K562 (cell line): ENCODE results near the gene C6orf163. TPM values are rescaled to one million over a fixed set of nuclear protein-coding genes. Genes with fewer than 3 reads are reported as not detected.

ENCODE experiments used
- ATAC-seq: fragments of 200-7000 bp; cut with Tn5 transposase; 3 replicates; pipeline ENCODE4 v1.9.1; 2020; ENCODE audit warnings: moderate library complexity
- BruUV-seq: library from RNA; stranded (reverse); fragments of 400-500 nt; replicated peaks from 2 replicates; lab custom pipeline; 2021; lab: Mats Ljungman, UMichigan
- CTCF ChIA-PET: fragments of 300-600 bp; formaldehyde crosslinking; extraction: SDS; loops from one replicate; lab custom pipeline; 2021; ENCODE audit warnings: low intra/inter-chr PET ratio; lab: Yijun Ruan, JAX
- POLR2A ChIA-PET: fragments of 300-600, 350-650 bp; sonication (Branson Sonifier 250); formaldehyde crosslinking; extraction: SDS; loops from one replicate; lab custom pipeline; 2021; ENCODE audit warnings: antibody characterized with exemption, inconsistent platforms; lab: Yijun Ruan, JAX
- DNase-seq, 4 experiments: peaks; one replicate each; pipeline versions ENCODE4 v3.0.0 to v3.0.0-alpha.2; 2011 to 2018; ENCODE audit warnings: low spot score in 3 of 4, mixed read lengths in 3 of 4; ENCODE audit errors: extremely low read depth in 1 of 4
- FAIRE-seq: peaks from 2 replicates; lab custom pipeline; 2011; peaks lifted over from hg19 to GRCh38; lab: Jason Lieb, UNC
- H2AFZ ChIP-seq: 2 replicates; pipeline ENCODE4 v1.6.0; 2011; ENCODE audit warnings: low read depth, low read length, control low read depth, inconsistent platforms
- H3K27ac ChIP-seq: fragments of 200-600 bp; 3 replicates; pipeline ENCODE4 v1.8.0; 2011; ENCODE audit warnings: low read depth, mild to moderate bottlenecking, control low read depth, inconsistent platforms, low read length, moderate library complexity, mixed read lengths; ENCODE audit errors: extremely low read depth
- H3K27me3 ChIP-seq, 2 experiments: fragments of 300-600 bp in 1 of 2; 2 replicates in 1 of 2; 3 replicates in 1 of 2; pipeline versions ENCODE4 v1.6.0 to v1.8.0; 2011; ENCODE audit warnings: inconsistent platforms in 2 of 2, low read length in 2 of 2, mild to moderate bottlenecking in 1 of 2, mixed read lengths in 1 of 2, moderate library complexity in 1 of 2; ENCODE audit not compliant: control insufficient read depth in 2 of 2, insufficient read depth in 2 of 2
- H3K36me3 ChIP-seq: fragments of 300-600 bp; 3 replicates; pipeline ENCODE4 v1.8.0; 2011; ENCODE audit warnings: mild to moderate bottlenecking, low read length, inconsistent platforms; ENCODE audit not compliant: control insufficient read depth, insufficient read depth
- H3K4me1 ChIP-seq, 2 experiments: fragments of 200-600 bp in 1 of 2; replicated peaks in 1 of 2; 2 replicates in 1 of 2; 3 replicates in 1 of 2; pipeline versions ENCODE4 v1.5.1 to v1.8.0; 2011; ENCODE audit warnings: inconsistent platforms in 2 of 2, low read length in 2 of 2, mild to moderate bottlenecking in 1 of 2, mixed read lengths in 1 of 2, moderate library complexity in 1 of 2; ENCODE audit not compliant: control insufficient read depth in 2 of 2, insufficient read depth in 2 of 2
- H3K4me2 ChIP-seq: 2 replicates; pipeline ENCODE4 v1.6.1; 2011; ENCODE audit warnings: low read length, control low read depth, inconsistent platforms, mixed read lengths; ENCODE audit not compliant: insufficient read depth
- H3K4me3 ChIP-seq: fragments of 200-600 bp; sonication (generic), shearing (Covaris generic); 2 replicates; pipeline ENCODE4 v1.5.1; 2016; ENCODE audit warnings: control low read depth, inconsistent platforms
- H3K79me2 ChIP-seq: fragments of 200-600 bp; 3 replicates; pipeline ENCODE4 v1.8.0; 2011; ENCODE audit warnings: low read length, inconsistent platforms; ENCODE audit not compliant: control insufficient read depth, insufficient read depth
- H3K9ac ChIP-seq, 2 experiments: 2 replicates each; pipeline versions ENCODE4 v1.6.0 to v1.6.1; 2011; ENCODE audit warnings: low read depth in 2 of 2, low read length in 2 of 2, control low read depth in 1 of 2, inconsistent platforms in 1 of 2, mild to moderate bottlenecking in 1 of 2, mixed read lengths in 1 of 2; ENCODE audit not compliant: insufficient read depth in 1 of 2
- H3K9me1 ChIP-seq: one replicate; pipeline ENCODE4 v1.6.0; 2011; ENCODE audit warnings: inconsistent platforms, mild to moderate bottlenecking, low read length, moderate library complexity; ENCODE audit not compliant: control insufficient read depth, insufficient read depth
- H3K9me3 ChIP-seq: replicated peaks from 2 replicates; pipeline ENCODE4 v1.5.1; 2011; ENCODE audit warnings: low read depth, low read length, inconsistent platforms; ENCODE audit not compliant: control insufficient read depth, insufficient read depth
- H4K20me1 ChIP-seq: replicated peaks from 2 replicates; pipeline ENCODE4 v1.6.1; 2011; ENCODE audit warnings: low read length, inconsistent platforms, mixed read lengths; ENCODE audit not compliant: control insufficient read depth, insufficient read depth
- GTF2A2 ChIP-seq: IDR thresholded peaks from 2 replicates; pipeline ENCODE4 v1.6.1; 2016; ENCODE audit warnings: mild to moderate bottlenecking, missing genetic modification characterization, missing compliant biosample characterization
- JUN ChIP-seq, 2 experiments: sonication (generic) in 1 of 2; formaldehyde crosslinking in 1 of 2; IDR thresholded peaks; 2 replicates each; pipeline versions ENCODE4 v1.6.1 to v1.8.0; 2012 to 2022; ENCODE audit warnings: borderline replicate concordance in 2 of 2, mild to moderate bottlenecking in 2 of 2, improper control_type of control experiment in 1 of 2, low read depth in 1 of 2, low read length in 1 of 2, missing genetic modification reagents in 1 of 2
- RBM25 ChIP-seq: fragments of 200-400 bp; formaldehyde crosslinking; IDR thresholded peaks from 2 replicates; pipeline ENCODE4 v1.6.1; 2018; ENCODE audit warnings: low read length, low read depth, moderate library complexity; ENCODE audit not compliant: severe bottlenecking
- ZNF146 ChIP-seq: IDR thresholded peaks from one replicate; pipeline ENCODE4 v1.6.1; 2018; ENCODE audit warnings: missing compliant biosample characterization; ENCODE audit not compliant: unreplicated experiment
- ZNF224 ChIP-seq: sonication (generic); formaldehyde crosslinking; IDR thresholded peaks from 2 replicates; pipeline ENCODE4 v1.8.0; 2022; ENCODE audit warnings: mild to moderate bottlenecking, missing genetic modification reagents
- WGBS: fragments of 100-300 bp; shearing (Covaris generic); methylation state at CpG from one replicate; pipeline ENCODE4 v1.1.6; 2016; ENCODE audit warnings: low coverage, mixed read lengths; ENCODE audit not compliant: insufficient coverage; ENCODE audit errors: missing lambda C conversion rate; 5-methylcytosine and 5-hydroxymethylcytosine counted together
- in situ Hi-C: fragments of 300-500 bp; cut with MboI; formaldehyde crosslinking; loops from 4 replicates; pipeline ENCODE4 v1.15.0; 2018; ENCODE audit warnings: inconsistent platforms, mixed read lengths
- intact Hi-C: fragments of 100-400 bp; cut with micrococcal nuclease; formaldehyde crosslinking; loops from 2 replicates; pipeline ENCODE4 v1.14.2; 2022
- polyA plus RNA-seq, 8 experiments: library from polyadenylated mRNA; depleted of rRNA in 4 of 8; stranded (reverse) in 5 of 8; unstranded in 3 of 8; fragments of >200 nt; fragmentation: Nextera tagmentation in 2 of 8; fragmentation: Illumina TruSeq in 1 of 8; extraction: Ambion mirVana in 2 of 8; extraction: Trizol in 1 of 8; gene quantifications; 2 replicates each; pipeline versions ENCODE4 v1.2.1 to v1.2.3, GENCODE V29; 2011 to 2014; ENCODE audit warnings: inconsistent platforms in 1 of 8, missing spikeins in 1 of 8
- total RNA-seq, 7 experiments: library from RNA; depleted of rRNA in 6 of 7; stranded (reverse); fragments of >200 nt in 6 of 7; fragmentation: Illumina TruSeq in 2 of 7; extraction: Trizol in 2 of 7; gene quantifications; 2 replicates each; pipeline versions ENCODE4 v1.2.1 to v1.2.3, GENCODE V29; 2011 to 2021; ENCODE audit warnings: low replicate concordance in 1 of 7
- TF ChIP-seq, protein P1 (sequence below): fragments of 450-650 bp; IDR thresholded peaks from 2 replicates; pipeline ENCODE4 v1.6.1; 2016; ENCODE audit warnings: missing biosample characterization, missing genetic modification characterization

The C6orf163 gene
- total and polyA plus RNA-seq, 9 of the 15 experiments (the other 6 are each of a cell fraction or from before 2014, with no cell fraction given) = 0.67 to 4.7 (median 1.5) TPM

DNA sequence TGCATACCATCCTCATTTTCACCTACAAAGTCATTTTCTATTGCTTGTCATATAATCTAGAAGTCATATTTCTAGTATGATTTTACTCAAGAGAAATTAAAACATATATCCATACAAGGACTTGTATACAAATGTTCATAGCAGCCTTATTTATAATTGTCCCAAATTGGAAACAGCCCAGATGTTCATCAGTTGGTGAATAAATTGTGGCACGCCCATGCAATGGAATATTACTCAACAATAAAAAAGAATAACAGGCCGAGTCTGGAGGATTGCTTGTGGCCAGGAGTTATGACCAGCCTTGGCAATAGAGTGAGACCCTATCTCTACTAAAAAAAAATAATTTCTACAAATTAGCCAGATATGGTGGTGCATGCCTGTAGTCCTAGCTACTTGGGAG, 28.8 kb downstream of the C6orf163 start:
- H2AFZ ChIP-seq = no peak overlapping the region
- no peaks in the 10 kb centered on the region for H3K9me1 ChIP-seq
- DNase-seq = no peak
- peaks cover 3% of the 10 kb centered on the region; the same call in 1 of the 2 replicates for H3K9me3 ChIP-seq
- ChIA-PET CTCF (interaction anchor here (1.1 kb wide), 1 partner anchor 20 kb away, joined by 3 read pairs; no protein-coding TSS in a partner anchor), POLR2A (no interaction called here)
- 66% methylated on average over 2 of the region's 2 CpGs for WGBS
- no peak overlapping the region for H3K4me3 ChIP-seq
- H3K4me2 ChIP-seq = no peak overlapping the region
- intact Hi-C loops = no loop called here
- H3K79me2 ChIP-seq = no peaks in the 10 kb centered on the region
- no peak overlapping the region for H3K9ac ChIP-seq
- in situ Hi-C loops = no loop called here
- H3K36me3 ChIP-seq = no peaks in the 10 kb centered on the region
- no peaks in the 10 kb centered on the region for H3K4me1 ChIP-seq
- no TSS peak for BruUV-seq
- no peak for FAIRE-seq
- no peak overlapping the region for H3K27ac ChIP-seq
- no peak for ATAC-seq
- TF ChIP-seq ZNF224 (CRISPR knock-in tag) (no peak), GTF2A2 (tag) (no peak), RBM25 (peak; percentile 38), JUN (IDR thresholded peaks at IDR 0.05; ENCODE audit: borderline replicate concordance, low read depth, low read length) (no peak), JUN (CRISPR knock-in tag; IDR thresholded peaks at IDR 0.05; ENCODE audit: borderline replicate concordance) (no peak), ZNF146 (peak; percentile 44)
- TF ChIP-seq, protein P1, sequence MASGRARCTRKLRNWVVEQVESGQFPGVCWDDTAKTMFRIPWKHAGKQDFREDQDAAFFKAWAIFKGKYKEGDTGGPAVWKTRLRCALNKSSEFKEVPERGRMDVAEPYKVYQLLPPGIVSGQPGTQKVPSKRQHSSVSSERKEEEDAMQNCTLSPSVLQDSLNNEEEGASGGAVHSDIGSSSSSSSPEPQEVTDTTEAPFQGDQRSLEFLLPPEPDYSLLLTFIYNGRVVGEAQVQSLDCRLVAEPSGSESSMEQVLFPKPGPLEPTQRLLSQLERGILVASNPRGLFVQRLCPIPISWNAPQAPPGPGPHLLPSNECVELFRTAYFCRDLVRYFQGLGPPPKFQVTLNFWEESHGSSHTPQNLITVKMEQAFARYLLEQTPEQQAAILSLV (tag) = no peak
- TF ChIP-seq, all 486 proteins: peak for 2
- Histone ChIP-seq H3K27me3 (no peaks in the 10 kb centered on the region), H4K20me1 (no peaks in the 10 kb centered on the region)
